K562 (cell line): ENCODE results near the gene RBM45.

Experiments
- EP300 ChIP-seq: IDR thresholded peaks from 2 replicates; pipeline ENCODE4 v1.6.1; 2012; ENCODE audit warnings: low read length, improper control_type of control experiment
- GATA2 ChIP-seq: sonication (generic); formaldehyde crosslinking; IDR thresholded peaks from 2 replicates; pipeline ENCODE4 v1.4.0; 2020; ENCODE audit warnings: mild to moderate bottlenecking, missing genetic modification reagents
- HEY1 ChIP-seq: fragments of 250-450 bp; sonication (Bioruptor Pico); IDR thresholded peaks from 2 replicates; pipeline ENCODE4 v1.5.0; 2020; ENCODE audit warnings: mild to moderate bottlenecking, moderate library complexity, borderline replicate concordance
- KDM5B ChIP-seq: fragments of 200-600 bp; sonication (generic); IDR thresholded peaks from 2 replicates; pipeline ENCODE4 v1.6.1; 2012; ENCODE audit warnings: low read depth, mild to moderate bottlenecking, moderate library complexity, low read length, control low read depth, inconsistent platforms; ENCODE audit not compliant: insufficient replicate concordance
- KLF1 ChIP-seq: fragments of 450-650 bp; IDR thresholded peaks from 2 replicates; pipeline ENCODE4 v1.6.1; 2016; ENCODE audit warnings: missing genetic modification characterization, missing compliant biosample characterization
- NFRKB ChIP-seq: fragments of 450-650 bp; IDR thresholded peaks from 2 replicates; pipeline ENCODE4 v1.6.1; 2016; ENCODE audit warnings: low read depth
- SAP30 ChIP-seq: fragments of 200-600 bp; sonication (generic); IDR thresholded peaks from 2 replicates; pipeline ENCODE4 v1.6.1; 2012; ENCODE audit warnings: borderline replicate concordance, low read depth, mild to moderate bottlenecking, moderate library complexity, low read length, control low read depth, inconsistent platforms; ENCODE audit not compliant: insufficient read depth, poor library complexity, severe bottlenecking
- ZNF274 ChIP-seq: IDR thresholded peaks from 2 replicates; pipeline ENCODE4 v1.6.1; 2011; ENCODE audit warnings: low read depth, mild to moderate bottlenecking, low read length, moderate library complexity, borderline replicate concordance
- TF ChIP-seq, protein P1 (sequence below), 2 experiments: fragments of 450-650 bp; formaldehyde crosslinking in 1 of 2; IDR thresholded peaks; 2 replicates each; pipeline versions ENCODE4 v1.4.0 to v1.6.1; 2014 to 2020; ENCODE audit warnings: mild to moderate bottlenecking in 2 of 2, borderline replicate concordance in 1 of 2, low read depth in 1 of 2
- TF ChIP-seq, protein P2 (sequence below), 2 experiments: IDR thresholded peaks; 2 replicates each; pipeline ENCODE4 v1.6.1; 2012; ENCODE audit warnings: improper control_type of control experiment in 2 of 2, low read depth in 2 of 2, low read length in 2 of 2, borderline replicate concordance in 1 of 2
- TF ChIP-seq, protein P3 (sequence below): sonication (generic); formaldehyde crosslinking; IDR thresholded peaks from 2 replicates; pipeline ENCODE4 v1.8.0; 2022; ENCODE audit warnings: missing genetic modification reagents, mild to moderate bottlenecking, borderline replicate concordance

DNA sequence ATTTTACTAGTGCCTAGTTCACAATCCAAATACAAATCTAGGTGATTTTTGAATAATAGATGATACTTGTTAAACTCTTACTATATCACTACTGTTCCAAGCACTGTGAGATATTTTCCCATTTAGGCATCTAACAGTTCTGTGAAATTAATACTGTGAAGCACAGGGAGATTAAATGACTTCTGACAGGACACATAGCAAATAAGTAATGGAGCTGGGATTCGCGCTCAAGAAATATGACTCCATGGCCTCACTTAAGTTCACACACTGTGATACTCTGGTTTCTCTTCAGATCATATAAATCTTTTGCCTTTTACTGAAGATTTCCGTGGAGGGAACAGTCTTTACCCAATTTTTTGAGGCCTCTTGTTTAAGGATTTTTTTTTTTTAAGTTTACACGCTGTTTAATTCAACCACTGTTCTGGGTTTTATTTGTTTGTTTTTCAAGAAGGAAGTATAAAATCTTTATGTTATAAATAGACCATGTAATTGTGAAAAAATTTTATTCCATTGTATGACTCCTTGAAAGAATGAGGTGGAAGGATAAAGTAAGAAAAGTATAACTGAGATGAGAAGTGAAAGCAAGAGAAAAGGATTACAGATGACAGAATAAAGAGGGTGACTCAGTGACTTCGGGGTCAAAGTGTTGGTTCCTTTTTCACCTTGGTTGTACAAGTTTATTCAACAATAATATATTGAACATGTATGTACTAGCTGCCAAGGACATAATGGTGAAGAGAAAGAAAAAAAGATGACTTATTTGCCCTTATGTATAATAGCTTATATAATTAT is 30.2 kb downstream of the RBM45 start:
- TF ChIP-seq ZNF274 (no peak), NFRKB (no peak), HEY1 (CRISPR knock-in tag) (no peak), KLF1 (tag) (no peak), SAP30 (no peak), KDM5B (no peak), EP300 (no peak), GATA2 (no peak)
- TF ChIP-seq, protein P1, sequence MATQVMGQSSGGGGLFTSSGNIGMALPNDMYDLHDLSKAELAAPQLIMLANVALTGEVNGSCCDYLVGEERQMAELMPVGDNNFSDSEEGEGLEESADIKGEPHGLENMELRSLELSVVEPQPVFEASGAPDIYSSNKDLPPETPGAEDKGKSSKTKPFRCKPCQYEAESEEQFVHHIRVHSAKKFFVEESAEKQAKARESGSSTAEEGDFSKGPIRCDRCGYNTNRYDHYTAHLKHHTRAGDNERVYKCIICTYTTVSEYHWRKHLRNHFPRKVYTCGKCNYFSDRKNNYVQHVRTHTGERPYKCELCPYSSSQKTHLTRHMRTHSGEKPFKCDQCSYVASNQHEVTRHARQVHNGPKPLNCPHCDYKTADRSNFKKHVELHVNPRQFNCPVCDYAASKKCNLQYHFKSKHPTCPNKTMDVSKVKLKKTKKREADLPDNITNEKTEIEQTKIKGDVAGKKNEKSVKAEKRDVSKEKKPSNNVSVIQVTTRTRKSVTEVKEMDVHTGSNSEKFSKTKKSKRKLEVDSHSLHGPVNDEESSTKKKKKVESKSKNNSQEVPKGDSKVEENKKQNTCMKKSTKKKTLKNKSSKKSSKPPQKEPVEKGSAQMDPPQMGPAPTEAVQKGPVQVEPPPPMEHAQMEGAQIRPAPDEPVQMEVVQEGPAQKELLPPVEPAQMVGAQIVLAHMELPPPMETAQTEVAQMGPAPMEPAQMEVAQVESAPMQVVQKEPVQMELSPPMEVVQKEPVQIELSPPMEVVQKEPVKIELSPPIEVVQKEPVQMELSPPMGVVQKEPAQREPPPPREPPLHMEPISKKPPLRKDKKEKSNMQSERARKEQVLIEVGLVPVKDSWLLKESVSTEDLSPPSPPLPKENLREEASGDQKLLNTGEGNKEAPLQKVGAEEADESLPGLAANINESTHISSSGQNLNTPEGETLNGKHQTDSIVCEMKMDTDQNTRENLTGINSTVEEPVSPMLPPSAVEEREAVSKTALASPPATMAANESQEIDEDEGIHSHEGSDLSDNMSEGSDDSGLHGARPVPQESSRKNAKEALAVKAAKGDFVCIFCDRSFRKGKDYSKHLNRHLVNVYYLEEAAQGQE (IDR thresholded peaks at IDR 0.05; ENCODE audit: borderline replicate concordance) = no peak
- TF ChIP-seq, protein P1 (CRISPR knock-in tag; IDR thresholded peaks at IDR 0.05; ENCODE audit: low read depth) = no peak
- TF ChIP-seq, protein P2, sequence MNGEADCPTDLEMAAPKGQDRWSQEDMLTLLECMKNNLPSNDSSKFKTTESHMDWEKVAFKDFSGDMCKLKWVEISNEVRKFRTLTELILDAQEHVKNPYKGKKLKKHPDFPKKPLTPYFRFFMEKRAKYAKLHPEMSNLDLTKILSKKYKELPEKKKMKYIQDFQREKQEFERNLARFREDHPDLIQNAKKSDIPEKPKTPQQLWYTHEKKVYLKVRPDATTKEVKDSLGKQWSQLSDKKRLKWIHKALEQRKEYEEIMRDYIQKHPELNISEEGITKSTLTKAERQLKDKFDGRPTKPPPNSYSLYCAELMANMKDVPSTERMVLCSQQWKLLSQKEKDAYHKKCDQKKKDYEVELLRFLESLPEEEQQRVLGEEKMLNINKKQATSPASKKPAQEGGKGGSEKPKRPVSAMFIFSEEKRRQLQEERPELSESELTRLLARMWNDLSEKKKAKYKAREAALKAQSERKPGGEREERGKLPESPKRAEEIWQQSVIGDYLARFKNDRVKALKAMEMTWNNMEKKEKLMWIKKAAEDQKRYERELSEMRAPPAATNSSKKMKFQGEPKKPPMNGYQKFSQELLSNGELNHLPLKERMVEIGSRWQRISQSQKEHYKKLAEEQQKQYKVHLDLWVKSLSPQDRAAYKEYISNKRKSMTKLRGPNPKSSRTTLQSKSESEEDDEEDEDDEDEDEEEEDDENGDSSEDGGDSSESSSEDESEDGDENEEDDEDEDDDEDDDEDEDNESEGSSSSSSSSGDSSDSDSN (IDR thresholded peaks at IDR 0.05; ENCODE audit: borderline replicate concordance in 1 of 2, low read depth in 2 of 2, low read length in 2 of 2) = no peak
- TF ChIP-seq, protein P3, sequence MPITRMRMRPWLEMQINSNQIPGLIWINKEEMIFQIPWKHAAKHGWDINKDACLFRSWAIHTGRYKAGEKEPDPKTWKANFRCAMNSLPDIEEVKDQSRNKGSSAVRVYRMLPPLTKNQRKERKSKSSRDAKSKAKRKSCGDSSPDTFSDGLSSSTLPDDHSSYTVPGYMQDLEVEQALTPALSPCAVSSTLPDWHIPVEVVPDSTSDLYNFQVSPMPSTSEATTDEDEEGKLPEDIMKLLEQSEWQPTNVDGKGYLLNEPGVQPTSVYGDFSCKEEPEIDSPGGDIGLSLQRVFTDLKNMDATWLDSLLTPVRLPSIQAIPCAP (CRISPR knock-in tag) = no peak
